Head of caudate nucleus (tissue), 42 donors: ENCODE data around the gene STK32B.
"Not testable (repeated sequence)": the region's sequence is repeated elsewhere in the genome, so short reads cannot be mapped to it uniquely, and the experiment has no call there.

ENCODE experiments used
- DNase-seq, 42 donors: peaks; one replicate each; pipeline versions ENCODE4 v3.0.0 to v3.0.0-alpha.2; 2020 to 2021; ENCODE audit warnings: mixed read lengths in 7 of 42
- intact Hi-C: fragments of 100-400 bp; cut with DNase I; formaldehyde crosslinking; loops from one replicate; pipeline ENCODE4 v1.15.0; 2022

The STK32B gene

DNA sequence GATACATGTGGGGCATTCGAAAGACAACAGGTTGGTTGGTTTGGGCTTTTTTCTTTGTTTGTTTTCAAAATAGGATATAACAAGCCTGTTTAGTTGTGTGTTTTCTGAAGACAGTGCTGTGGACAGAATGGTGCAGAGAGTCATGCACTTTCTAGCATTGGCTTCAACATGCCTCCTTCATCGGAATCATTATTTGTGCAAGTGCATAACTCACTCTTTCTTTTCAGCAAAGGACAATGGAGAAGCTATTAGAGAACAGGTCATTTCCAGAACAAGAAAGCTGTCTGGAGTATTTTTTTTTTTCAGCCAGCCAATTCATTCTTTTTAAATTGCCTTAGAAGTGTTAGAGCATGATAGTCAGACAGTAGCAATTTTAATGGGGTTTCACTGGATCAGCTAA is 225.8 kb downstream of the STK32B start:
- intact Hi-C loops = no loop called here

DNA sequence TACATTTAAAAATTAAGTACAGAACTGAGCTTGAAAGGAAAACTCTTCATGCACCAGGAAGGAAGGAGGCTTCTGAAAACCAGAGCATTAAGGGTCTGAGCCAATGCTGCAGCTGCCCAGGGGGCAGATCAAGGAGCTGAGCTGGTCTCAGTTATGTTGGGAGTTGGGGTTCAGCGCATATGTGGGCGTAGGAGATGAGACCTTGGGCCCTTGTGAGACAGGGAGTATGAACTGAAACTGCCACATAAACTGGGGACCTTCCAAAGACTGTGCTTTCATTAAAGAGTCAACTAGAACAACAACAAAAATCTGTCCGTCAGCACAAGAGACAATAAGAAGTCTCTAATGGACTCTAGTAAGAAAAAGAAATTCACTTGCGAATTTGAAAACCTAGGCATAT is 226.9 kb downstream of the STK32B start:
- DNase-seq = no peak
- intact Hi-C loops = no loop called here

More for the DNA sequence above, 225.8 kb downstream of the STK32B start:
- no peak for DNase-seq

DNA sequence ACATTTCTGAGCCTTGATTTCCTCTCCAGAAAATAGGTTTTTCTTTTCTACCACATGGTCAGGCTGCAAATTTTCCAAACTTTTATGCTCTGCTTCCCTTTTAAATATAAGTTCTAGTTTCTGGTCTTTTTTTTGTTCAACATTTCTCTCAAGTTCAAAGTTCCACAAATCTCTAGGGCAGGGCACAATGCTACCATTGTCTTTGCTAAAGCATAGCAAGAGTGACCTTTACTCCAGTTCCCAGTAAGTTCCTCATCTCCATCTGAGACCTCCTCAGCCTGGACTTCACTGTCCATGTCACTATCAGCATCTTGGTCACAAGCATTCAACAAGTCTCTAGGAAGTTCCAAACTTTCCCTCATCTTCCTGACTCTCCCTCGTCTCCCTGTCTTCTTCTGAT is 228.8 kb downstream of the STK32B start:
- DNase-seq, intact Hi-C loops: not testable (repeated sequence)

DNA sequence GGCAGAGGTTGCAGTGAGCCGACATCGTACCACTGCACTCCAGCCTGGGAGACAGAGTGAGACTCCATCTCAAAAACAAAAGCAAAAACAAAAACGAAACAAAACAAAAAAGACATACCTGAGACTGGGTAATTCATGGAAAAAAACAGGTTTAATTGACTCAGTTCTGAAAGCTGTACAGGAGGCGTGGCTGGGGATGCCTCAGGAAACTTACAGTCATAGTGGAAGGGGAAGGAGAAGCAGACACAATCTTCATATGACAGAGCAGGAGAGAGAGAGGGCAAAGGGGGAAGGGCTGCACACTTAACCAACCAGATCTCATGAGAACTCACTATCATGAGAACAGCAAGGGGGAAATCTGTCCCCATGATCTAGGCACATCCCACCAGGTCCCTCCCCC is 229.5 kb downstream of the STK32B start:
- intact Hi-C loops = no loop called here
- no peak for DNase-seq

DNA sequence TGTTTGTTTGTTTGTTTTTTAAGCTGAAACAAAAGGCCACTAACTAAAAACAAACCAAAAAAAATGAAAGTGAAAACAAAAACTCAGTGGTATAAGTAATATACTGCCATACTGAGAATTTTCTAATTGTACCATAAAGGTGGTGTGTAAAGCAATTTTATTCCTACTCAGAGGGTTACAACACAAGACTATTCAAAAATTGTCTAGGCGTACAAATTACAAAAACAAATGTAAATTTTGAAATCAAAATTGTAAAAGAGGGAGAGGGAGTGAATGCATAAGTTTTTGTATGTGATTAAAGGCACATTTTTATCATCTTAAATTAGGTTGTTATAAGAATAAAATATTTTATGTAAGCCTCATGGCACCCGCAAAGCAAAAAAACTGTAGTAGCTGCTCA is 232.6 kb downstream of the STK32B start:
- intact Hi-C loops = no loop called here
- no peak for DNase-seq

DNA sequence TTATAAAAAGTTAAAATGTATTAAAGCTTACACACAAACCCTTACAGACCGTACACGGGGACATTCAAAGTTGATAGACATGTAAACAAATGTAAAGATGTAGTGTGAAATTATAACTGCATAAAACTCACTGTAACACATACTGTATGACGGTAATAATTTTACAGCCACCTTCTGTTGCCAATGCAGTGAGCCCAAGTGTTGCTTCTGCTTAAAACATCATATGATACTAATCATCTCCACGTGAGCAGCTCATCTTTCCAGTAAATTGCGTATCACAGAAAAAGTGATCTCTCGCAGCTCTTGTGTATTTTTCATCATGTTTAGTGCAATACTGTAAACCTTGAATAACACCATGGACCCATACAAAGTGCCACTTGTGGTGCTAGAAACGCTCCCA is 233.2 kb downstream of the STK32B start:
- intact Hi-C loops = no loop called here
- DNase-seq = no peak

DNA sequence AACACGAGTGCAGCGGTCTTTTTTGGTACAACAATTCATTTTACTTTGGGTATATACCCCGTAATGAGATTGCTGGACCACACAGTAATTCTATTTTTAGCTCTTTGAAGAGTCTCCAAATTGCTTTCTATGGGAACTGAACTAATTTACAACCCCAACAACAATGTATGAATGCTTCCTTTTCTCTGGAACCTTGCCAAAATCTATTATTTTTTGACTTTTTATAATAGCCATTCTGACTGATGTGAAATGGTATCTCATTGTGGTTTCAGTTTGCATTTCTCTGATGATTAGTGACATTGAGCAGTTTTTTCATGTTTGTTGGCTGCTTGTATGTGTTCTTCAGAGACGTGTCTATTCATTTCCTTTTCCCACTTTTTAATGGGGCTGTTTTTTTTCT is 240.8 kb downstream of the STK32B start:
- intact Hi-C loops = no loop called here
- no peak for DNase-seq

DNA sequence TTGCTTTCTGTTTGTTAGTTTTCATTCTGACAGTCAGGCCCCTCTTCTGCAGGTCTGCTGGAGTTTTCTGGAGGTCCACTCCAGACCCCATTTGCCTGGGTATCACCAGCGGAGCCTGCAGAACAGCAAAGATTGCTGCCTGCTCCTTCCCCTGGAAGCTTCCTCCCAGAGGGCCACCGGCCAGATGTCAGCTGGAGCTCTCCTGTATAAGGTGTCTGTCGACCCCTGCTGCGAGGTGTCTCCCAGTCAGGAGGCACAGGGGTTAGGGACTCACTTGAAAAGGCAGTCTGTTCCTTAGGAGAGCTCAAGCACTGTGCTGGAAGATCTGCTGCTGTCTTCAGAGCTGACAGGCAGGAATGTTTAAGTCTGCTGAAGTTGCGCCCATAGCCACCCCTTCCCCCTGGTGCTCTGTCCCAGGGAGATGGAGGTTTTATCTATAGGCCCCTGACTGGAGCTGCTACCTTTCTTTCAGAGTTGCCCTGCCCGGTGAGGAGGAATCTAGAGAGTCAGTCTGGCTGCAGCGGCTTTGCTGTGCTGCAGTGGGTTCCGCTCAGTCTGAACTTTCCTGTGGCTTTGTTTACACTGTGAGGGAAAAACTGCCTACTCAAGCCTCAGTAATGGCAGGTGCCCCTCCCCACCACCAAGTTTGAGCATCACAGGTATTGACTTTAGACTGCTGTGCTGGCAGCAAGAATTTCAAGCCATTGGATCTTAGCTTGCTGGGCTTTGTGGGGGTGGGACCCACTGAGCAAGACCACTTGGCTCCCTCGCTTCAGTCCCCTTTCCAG is 246.9 kb downstream of the STK32B start:
- DNase-seq, intact Hi-C loops: not testable (repeated sequence)

DNA sequence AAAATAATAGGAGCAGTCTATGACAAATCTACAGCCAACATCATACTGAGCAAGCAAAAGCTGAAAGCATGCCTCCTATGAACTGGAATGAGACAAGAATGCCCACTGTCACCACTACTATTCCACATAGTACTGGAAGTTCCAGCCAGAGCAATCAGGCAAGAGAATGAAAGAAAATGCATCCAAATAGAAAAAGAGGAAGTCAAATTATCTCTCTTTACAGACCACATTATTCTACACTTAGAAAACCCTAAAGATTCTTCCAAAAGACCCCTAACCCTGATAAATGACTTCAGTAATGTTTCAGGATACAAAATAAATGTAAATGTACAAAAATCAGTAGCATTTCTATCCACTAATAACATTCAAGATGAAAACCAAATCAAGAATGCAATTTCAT is 249.0 kb downstream of the STK32B start:
- intact Hi-C loops = no loop called here
- no peak for DNase-seq

DNA sequence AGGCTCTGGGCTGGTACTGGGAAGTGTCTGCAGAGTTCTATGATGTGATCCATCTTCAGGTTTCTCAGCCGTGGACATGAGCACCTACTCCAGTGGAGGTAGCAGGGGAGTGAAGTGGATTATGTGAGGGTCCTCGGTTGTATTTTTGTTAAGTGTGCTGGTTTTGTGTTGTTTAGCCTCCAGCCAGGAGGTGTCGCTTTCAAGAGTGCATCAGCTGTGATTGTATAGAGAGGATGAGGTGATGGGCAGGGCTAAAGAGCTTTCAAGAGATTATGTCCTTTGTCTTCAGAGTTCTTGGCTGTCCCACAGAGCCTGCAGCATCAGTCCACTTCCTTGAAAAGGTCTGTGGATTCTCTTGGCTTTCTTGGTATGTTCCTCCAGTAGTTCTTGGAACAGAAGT is 256.6 kb downstream of the STK32B start:
- intact Hi-C loops = no loop called here
- DNase-seq = no peak

DNA sequence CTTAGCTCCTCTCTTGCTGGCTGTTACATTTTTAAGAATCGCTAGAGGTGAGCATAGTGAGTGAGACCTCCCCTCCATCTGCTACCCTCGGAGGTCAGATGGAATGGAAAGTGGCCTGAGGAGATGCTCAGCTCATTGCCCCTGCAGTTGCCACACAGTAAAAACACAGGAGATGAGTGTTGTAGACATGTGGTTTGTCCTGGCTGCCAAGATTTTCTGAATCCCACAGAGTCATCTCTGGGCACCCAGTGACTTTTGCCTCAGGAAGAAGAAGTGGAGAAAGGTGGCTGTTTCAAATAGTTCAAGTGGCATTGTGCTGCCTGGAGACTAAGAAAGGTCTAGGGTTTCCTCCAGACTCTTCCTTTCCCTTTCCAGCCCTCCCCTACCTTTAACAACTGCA is 271.0 kb downstream of the STK32B start:
- no peak for DNase-seq
- intact Hi-C loops = no loop called here

DNA sequence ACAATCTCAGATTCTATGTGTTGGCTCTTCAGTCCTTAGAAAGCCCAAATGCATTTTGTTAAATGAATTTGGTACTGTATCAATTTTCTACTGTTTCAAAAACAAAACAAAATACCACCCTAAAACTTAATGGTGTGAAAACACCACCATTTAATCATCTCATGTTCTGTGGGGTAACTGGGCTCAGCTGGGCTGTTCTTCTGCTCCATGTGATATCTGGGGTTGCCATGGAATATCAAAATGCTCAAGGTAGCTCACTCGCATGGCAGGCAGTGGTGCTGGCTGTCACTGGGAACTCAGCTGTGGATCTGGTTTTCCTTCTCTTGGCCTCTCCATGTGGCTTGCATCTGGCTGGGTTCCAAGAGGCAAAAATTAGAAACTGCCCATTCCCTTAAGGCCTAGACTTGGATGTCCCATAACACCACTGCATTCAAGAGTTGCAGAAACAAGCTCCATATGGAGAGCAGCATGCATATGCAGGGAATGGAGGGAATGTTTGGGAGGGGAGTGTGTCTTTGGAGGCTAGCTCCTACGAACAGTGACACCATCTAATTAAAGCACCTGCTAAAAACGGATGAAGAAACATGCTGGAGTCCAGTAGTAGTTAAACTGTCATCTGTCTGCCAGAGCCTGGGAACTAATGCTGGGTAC is 279.2 kb downstream of the STK32B start:
- intact Hi-C loops = no loop called here

DNA sequence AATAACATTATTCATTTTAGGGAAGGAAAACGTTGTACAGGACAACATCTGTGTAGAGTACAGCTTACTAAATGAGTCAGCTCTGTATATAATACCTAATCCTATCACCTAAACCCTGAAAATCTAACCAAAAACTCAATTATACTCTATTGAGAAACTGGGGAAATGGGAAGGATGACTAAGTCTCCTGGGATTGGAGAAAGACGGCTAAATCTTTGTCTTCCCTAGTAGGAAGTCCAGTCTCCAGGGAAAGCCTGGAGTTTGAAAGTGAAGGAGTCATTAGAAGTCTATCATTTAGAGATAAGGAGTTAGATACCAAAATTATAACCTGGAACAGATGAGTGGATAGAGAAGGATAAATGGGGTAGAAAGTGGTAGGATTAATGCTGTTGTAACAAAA is 286.5 kb downstream of the STK32B start:
- intact Hi-C loops = no loop called here
- DNase-seq = no peak

More for the DNA sequence above, 279.2 kb downstream of the STK32B start:
- DNase-seq = no peak

DNA sequence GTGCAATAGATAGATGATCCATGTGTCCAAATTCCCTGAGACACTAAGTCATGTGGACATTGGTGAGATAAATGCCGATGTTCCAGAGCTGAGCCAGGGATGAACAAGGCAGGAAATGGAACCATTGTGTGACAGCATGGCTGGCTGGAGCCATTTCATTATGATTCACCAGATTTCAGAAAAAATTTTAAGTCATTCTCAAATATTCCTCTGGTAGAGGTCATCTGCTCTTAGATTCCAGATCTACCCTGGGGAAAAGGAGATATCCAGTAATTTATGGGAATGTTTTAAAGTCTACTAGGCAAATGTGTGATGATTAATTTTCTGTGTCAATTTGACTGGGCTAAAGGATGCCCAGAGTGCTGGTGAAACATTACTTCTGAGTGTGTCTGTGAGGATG is 287.3 kb downstream of the STK32B start:
- no peak for DNase-seq
- intact Hi-C loops = no loop called here

DNA sequence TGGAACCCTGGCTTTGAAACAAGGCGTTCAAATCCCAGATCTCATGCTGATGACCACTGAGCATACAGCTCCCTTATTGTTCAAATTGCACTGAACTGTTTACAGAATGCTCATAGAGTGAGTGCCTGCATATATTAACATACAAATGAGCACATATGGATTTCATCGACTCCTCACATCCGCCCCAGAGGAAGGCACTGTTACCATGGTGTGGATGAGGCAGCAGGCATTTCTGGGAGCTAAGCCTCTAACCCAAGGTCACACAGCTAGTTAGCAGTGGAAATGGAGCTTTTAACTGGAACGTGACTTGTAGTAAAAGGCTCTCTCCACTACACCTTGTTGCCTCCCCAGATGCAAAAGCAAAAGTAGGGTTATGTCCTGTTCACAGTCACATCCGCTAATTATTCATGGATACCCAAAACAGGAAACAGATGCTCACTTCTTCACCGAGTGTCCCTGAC is 289.7 kb downstream of the STK32B start:
- intact Hi-C loops = no loop called here
- DNase-seq = no peak

DNA sequence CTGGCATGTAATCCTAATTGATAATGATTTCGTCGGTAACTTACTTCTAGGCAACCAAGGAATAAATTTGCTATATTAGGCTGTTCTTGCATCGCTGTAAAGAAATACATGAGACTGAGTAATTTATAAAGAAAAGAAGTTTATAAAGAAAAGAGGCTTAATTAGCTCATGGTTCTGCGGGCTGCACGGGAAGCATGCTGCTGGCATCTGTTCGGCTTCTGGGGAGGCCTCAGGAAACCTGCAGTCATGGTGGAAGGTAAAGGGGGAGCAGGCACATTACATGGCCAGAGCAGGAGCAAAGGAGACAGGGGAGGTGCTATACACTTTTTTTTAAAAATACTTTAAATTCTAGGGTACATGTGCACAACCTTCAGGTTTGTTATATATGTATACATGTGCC is 290.2 kb downstream of the STK32B start:
- no peak for DNase-seq
- intact Hi-C loops = no loop called here

DNA sequence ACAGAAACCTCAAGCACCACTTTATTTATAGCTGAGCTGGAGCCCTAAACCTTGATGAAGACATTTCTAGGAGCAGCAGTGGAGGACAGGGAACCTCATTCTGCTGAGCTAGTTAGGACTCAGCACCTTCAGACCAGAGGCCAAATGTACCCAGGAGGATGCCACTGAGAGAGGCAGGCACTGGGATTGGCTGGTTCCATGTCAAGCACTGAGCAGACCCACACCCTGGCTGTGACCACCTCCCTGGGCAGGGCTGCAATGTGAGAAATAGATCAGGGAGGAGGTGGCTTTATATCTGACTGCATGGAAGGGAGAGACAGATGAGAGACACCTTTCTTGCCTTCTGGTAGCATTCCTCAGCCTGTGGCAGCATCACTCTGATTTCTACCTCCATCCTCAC is 304.6 kb downstream of the STK32B start:
- DNase-seq = no peak
- intact Hi-C loops = no loop called here

DNA sequence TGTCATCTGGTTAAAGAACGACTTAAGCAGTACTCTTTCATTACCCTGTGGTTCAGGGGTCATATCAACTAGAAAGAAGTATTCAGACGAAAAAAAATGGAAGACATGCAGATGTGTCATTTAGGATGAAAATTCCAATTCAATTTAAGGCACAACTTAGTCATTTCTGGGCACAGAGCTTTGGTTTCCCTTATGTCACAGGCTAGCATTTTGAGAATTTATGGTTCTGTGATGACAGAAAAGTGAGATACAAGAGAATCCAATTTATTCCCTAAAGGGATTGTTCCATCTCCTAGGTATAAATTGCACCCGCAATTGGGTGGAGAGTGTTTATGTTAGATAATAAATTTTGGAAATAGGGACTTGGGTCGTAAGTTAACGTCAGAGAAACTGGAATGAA is 306.6 kb downstream of the STK32B start:
- no peak for DNase-seq
- intact Hi-C loops = no loop called here

DNA sequence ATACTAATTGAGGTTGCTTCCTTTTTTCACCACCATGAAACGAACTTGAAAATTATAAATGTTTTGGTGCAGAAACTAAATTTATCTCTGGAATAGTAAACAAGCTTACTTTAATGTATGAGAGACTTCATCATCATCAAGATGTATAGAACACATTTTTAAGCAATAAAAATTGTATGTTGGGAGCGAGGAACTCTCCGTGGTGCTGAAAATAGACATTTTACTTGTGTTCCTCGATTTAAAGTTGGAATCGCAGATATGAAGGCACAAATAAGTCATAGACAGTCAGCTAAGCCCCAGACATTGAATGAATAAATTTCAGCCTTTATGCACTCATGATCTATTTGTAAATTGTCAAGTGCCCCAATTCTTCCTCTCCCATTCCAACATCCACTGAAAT is 310.7 kb downstream of the STK32B start:
- DNase-seq = no peak
- intact Hi-C loops = no loop called here

DNA sequence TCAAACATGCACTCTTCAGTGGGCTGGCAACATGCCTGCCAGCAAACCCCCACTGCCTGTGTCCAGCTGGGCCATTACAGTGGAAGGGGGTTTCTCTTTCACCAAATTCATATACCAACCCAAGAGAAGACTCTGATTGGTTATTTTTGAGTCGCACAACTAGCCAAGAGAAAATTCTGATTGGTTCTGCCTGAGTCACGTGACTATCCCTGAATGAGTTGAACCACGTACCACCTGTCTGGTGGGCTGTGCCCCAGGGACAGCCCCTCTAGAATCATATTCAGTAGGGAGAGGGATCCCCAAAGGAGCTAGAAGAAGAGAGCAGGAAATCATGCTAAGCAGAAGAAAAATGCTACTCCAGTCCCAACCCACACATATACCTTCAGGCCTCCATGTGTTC is 313.1 kb downstream of the STK32B start:
- intact Hi-C loops = no loop called here
- DNase-seq = no peak
